A549 (cell line): Measurements from ENCODE around the gene COMMD2.

Source experiments
- BHLHE40 ChIP-seq: IDR thresholded peaks from 2 replicates; pipeline ENCODE4 v1.6.1; 2012; ENCODE audit warnings: low read depth, low read length, inconsistent platforms
- CHD2 ChIP-seq: fragments of 150-350 bp; IDR thresholded peaks from 2 replicates; pipeline ENCODE4 v1.6.1; 2014; ENCODE audit warnings: low read length; ENCODE audit not compliant: partially characterized antibody
- ELK1 ChIP-seq: fragments of 150-350 bp; IDR thresholded peaks from 2 replicates; pipeline ENCODE4 v1.6.1; 2014; ENCODE audit warnings: low read depth, mild to moderate bottlenecking, low read length
- MAX ChIP-seq: IDR thresholded peaks from 2 replicates; pipeline ENCODE4 v1.6.1; 2012
- MAZ ChIP-seq: fragments of 150-350 bp; IDR thresholded peaks from 2 replicates; pipeline ENCODE4 v1.6.1; 2014; ENCODE audit warnings: antibody characterized with exemption, low read depth, low read length, borderline replicate concordance
- NR3C1 ChIP-seq: fragments of >200 bp; sonication (Bioruptor Twin); formaldehyde crosslinking; IDR thresholded peaks from 3 replicates; pipeline ENCODE4 v1.6.1; 2017
- POLR2A ChIP-seq: IDR thresholded peaks from 2 replicates; pipeline ENCODE4 v1.6.1; 2012; ENCODE audit warnings: mild to moderate bottlenecking, low read length
- RAD21 ChIP-seq, 2 experiments: fragments of >200 bp in 1 of 2; sonication (Bioruptor Twin) in 1 of 2; formaldehyde crosslinking in 1 of 2; IDR thresholded peaks in 1 of 2; conservative IDR thresholded peaks in 1 of 2; 2 replicates in 1 of 2; 3 replicates in 1 of 2; pipeline ENCODE4 v1.6.1; 2012 to 2018; ENCODE audit warnings: inconsistent platforms in 1 of 2
- RFX5 ChIP-seq: fragments of 450-650 bp; IDR thresholded peaks from 2 replicates; pipeline ENCODE4 v1.7.1; 2014; ENCODE audit warnings: antibody characterized with exemption, mild to moderate bottlenecking, moderate library complexity
- SMC3 ChIP-seq: fragments of >200 bp; sonication (Bioruptor Twin); formaldehyde crosslinking; IDR thresholded peaks from 3 replicates; pipeline ENCODE4 v1.6.1; 2018; ENCODE audit warnings: inconsistent platforms
- TF ChIP-seq, protein P1 (sequence below): fragments of >200 bp; sonication (Bioruptor Twin); formaldehyde crosslinking; IDR thresholded peaks from 3 replicates; pipeline ENCODE4 v1.5.1; 2016

- TF ChIP-seq, protein P1, sequence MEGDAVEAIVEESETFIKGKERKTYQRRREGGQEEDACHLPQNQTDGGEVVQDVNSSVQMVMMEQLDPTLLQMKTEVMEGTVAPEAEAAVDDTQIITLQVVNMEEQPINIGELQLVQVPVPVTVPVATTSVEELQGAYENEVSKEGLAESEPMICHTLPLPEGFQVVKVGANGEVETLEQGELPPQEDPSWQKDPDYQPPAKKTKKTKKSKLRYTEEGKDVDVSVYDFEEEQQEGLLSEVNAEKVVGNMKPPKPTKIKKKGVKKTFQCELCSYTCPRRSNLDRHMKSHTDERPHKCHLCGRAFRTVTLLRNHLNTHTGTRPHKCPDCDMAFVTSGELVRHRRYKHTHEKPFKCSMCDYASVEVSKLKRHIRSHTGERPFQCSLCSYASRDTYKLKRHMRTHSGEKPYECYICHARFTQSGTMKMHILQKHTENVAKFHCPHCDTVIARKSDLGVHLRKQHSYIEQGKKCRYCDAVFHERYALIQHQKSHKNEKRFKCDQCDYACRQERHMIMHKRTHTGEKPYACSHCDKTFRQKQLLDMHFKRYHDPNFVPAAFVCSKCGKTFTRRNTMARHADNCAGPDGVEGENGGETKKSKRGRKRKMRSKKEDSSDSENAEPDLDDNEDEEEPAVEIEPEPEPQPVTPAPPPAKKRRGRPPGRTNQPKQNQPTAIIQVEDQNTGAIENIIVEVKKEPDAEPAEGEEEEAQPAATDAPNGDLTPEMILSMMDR: no peak
- TF ChIP-seq RAD21 (conservative IDR thresholded peaks at IDR 0.05 in 1 of 2, IDR thresholded peaks at IDR 0.05 in 1 of 2) (no peak), MAX (no peak), POLR2A (no peak), SMC3 (no peak), RFX5 (no peak), MAZ (no peak), CHD2 (no peak), NR3C1 (no peak), ELK1 (no peak), BHLHE40 (no peak)
Observed at GRCh38 chr3:149783576-149783975, 31.3 kb upstream of the COMMD2 start.
